Panc1 (cell line): Measurements from ENCODE around the gene STMN1. TPM values are rescaled to one million over a fixed set of nuclear protein-coding genes. Genes with fewer than 3 reads are reported as not detected.

Source experiments
- ATAC-seq: fragments of 200-7000 bp; cut with Tn5 transposase; 2 replicates; pipeline ENCODE4 v1.9.1; 2020; ENCODE audit warnings: mild to moderate bottlenecking, moderate library complexity
- BruUV-seq: library from RNA; stranded (reverse); fragments of 400-500 nt; replicated peaks from 2 replicates; lab custom pipeline; 2021; lab: Mats Ljungman, UMichigan
- CTCF ChIA-PET: fragments of 300-600 bp; sonication (Branson Sonifier 250); formaldehyde crosslinking; loops from one replicate; lab custom pipeline; 2022; ENCODE audit warnings: antibody characterized with exemption; lab: Charles Lee
- POLR2A ChIA-PET: fragments of 300-600 bp; sonication (Branson Sonifier 250); formaldehyde crosslinking; loops from one replicate; lab custom pipeline; 2022; ENCODE audit warnings: antibody characterized with exemption; lab: Charles Lee
- DNase-seq: peaks from one replicate; pipeline ENCODE4 v3.0.0-alpha.2; 2010; ENCODE audit warnings: low read depth, low spot score
- H3K27ac ChIP-seq: 2 replicates; pipeline ENCODE4 v1.5.1; 2011; ENCODE audit warnings: mild to moderate bottlenecking, low read length, inconsistent platforms
- H3K27me3 ChIP-seq: fragments of 200-500 bp; sonication (Bioruptor generic); 2 replicates; pipeline ENCODE4 v1.6.0; 2014; ENCODE audit warnings: low read length, inconsistent platforms; ENCODE audit not compliant: control insufficient read depth, insufficient read depth
- H3K36me3 ChIP-seq: fragments of 200-500 bp; sonication (Bioruptor generic); 2 replicates; pipeline ENCODE4 v1.5.1; 2014; ENCODE audit warnings: inconsistent platforms, mild to moderate bottlenecking, low read length, moderate library complexity; ENCODE audit not compliant: control insufficient read depth, insufficient read depth
- H3K4me1 ChIP-seq: 2 replicates; pipeline ENCODE4 v1.5.1; 2011; ENCODE audit warnings: inconsistent platforms, mild to moderate bottlenecking, low read length, moderate library complexity; ENCODE audit not compliant: control insufficient read depth, insufficient read depth
- H3K4me3 ChIP-seq, 2 experiments: 2 replicates each; pipeline ENCODE4 v1.5.1; 2011 to 2012; ENCODE audit warnings: low read depth in 2 of 2, low read length in 2 of 2, mild to moderate bottlenecking in 2 of 2, inconsistent platforms in 1 of 2, moderate library complexity in 1 of 2
- H3K9me3 ChIP-seq: fragments of 200-500 bp; sonication (Bioruptor generic); 2 replicates; pipeline ENCODE4 v1.5.1; 2014; ENCODE audit warnings: low read depth, mild to moderate bottlenecking, inconsistent platforms, low read length, moderate library complexity; ENCODE audit not compliant: control insufficient read depth, insufficient read depth
- CTCF ChIP-seq: fragments of 450-650 bp; IDR thresholded peaks from 2 replicates; pipeline ENCODE4 v1.5.1; 2017; ENCODE audit warnings: mild to moderate bottlenecking
- POLR2AphosphoS5 ChIP-seq: IDR thresholded peaks from 2 replicates; pipeline ENCODE4 v1.6.1; 2012; ENCODE audit warnings: mild to moderate bottlenecking, low read depth, low read length, moderate library complexity
- REST ChIP-seq, 2 experiments: IDR thresholded peaks; 2 replicates each; pipeline ENCODE4 v1.6.1; 2011 to 2012; ENCODE audit warnings: low read depth in 2 of 2, control low read depth in 1 of 2, low read length in 1 of 2, mild to moderate bottlenecking in 1 of 2, moderate library complexity in 1 of 2; ENCODE audit not compliant: insufficient read depth in 1 of 2
- SIN3A ChIP-seq: IDR thresholded peaks from 2 replicates; pipeline ENCODE4 v1.6.1; 2012; ENCODE audit warnings: low read depth, mild to moderate bottlenecking, low read length, moderate library complexity, borderline replicate concordance; ENCODE audit not compliant: insufficient read depth
- TCF7L2 ChIP-seq: IDR thresholded peaks from 2 replicates; pipeline ENCODE4 v1.6.1; 2011; ENCODE audit warnings: mild to moderate bottlenecking, low read depth, low read length, inconsistent platforms
- in situ Hi-C: cut with HindIII; loops from 2 replicates; pipeline ENCODE4 v1.10.0; 2016; ENCODE audit warnings: low sequenced_read_pairs, low pct_unique_long_range_greater_than_20kb
- intact Hi-C: fragments of 100-400 bp; cut with micrococcal nuclease; formaldehyde crosslinking; loops from one replicate; pipeline ENCODE4 v1.10.0; 2022; ENCODE audit not compliant: unreplicated experiment
- total RNA-seq: library from RNA; stranded (reverse); gene quantifications from one replicate; pipeline ENCODE4 v1.2.1, GENCODE V29; 2021; ENCODE audit not compliant: unreplicated experiment

STMN1 gene
- total RNA-seq, 1 experiment from 2014 or later = 316 TPM

GRCh38 chr1:25954282-25954938 is 48.2 kb upstream of the STMN1 start:
- CTCF ChIA-PET = no interaction called here
- no peaks in the 10 kb centered on the region for H3K4me1 ChIP-seq

GRCh38 chr1:25952841-25953401 is 46.7 kb upstream of the STMN1 start:
- Histone ChIP-seq H3K4me3 (no peak overlapping the region), H3K4me1 (no peaks in the 10 kb centered on the region), H3K9me3 (no peaks in the 10 kb centered on the region), H3K36me3 (no peaks in the 10 kb centered on the region), H3K27me3 (no peaks in the 10 kb centered on the region), H3K27ac (no peak overlapping the region)
- TF ChIP-seq TCF7L2 (no peak), SIN3A (no peak), POLR2AphosphoS5 (no peak), REST (IDR thresholded peaks at IDR 0.05; ENCODE audit: insufficient read depth in 1 of 2, low read depth in 2 of 2, low read length in 1 of 2) (no peak), CTCF (no peak)
- BruUV-seq = no TSS peak
- DNase-seq = no peak
- intact Hi-C loops = no loop called here
- ChIA-PET CTCF (no interaction called here), POLR2A (no interaction called here)
- no peak for ATAC-seq
- in situ Hi-C loops = no loop called here

More at GRCh38 chr1:25954282-25954938, 48.2 kb upstream of the STMN1 start:
- Histone ChIP-seq H3K4me3 (no peak overlapping the region), H3K36me3 (no peaks in the 10 kb centered on the region), H3K27ac (no peak overlapping the region), H3K9me3 (no peaks in the 10 kb centered on the region), H3K27me3 (no peaks in the 10 kb centered on the region)
- in situ Hi-C loops = no loop called here
- POLR2A ChIA-PET = no interaction called here
- BruUV-seq = no TSS peak
- no peak for ATAC-seq
- TF ChIP-seq SIN3A (no peak), REST (IDR thresholded peaks at IDR 0.05; ENCODE audit: insufficient read depth in 1 of 2, low read depth in 2 of 2, low read length in 1 of 2) (no peak), TCF7L2 (no peak), CTCF (no peak), POLR2AphosphoS5 (no peak)
- intact Hi-C loops = no loop called here
- no peak for DNase-seq
